Astrocyte (in vitro differentiated cells and primary cell): ENCODE measurements around the gene RAB31. TPM values are rescaled to one million over a fixed set of nuclear protein-coding genes. Genes with fewer than 3 reads are reported as not detected.

Experiments used
- DNase-seq: peaks from one replicate; pipeline ENCODE4 v3.0.0-alpha.2; 2010; ENCODE audit warnings: low read depth
- FAIRE-seq: peaks from 2 replicates; lab custom pipeline; 2011; peaks lifted over from hg19 to GRCh38; lab: Jason Lieb, UNC
- H2AFZ ChIP-seq: 2 replicates; pipeline ENCODE4 v1.6.0; 2012; ENCODE audit warnings: low read depth, low read length, inconsistent platforms
- H3K27ac ChIP-seq: 2 replicates; pipeline ENCODE4 v1.5.1; 2011; ENCODE audit warnings: low read depth, low read length, inconsistent platforms
- H3K27me3 ChIP-seq: 2 replicates; pipeline ENCODE4 v1.6.0; 2011; ENCODE audit warnings: low read length, inconsistent platforms; ENCODE audit not compliant: insufficient read depth
- H3K36me3 ChIP-seq: 2 replicates; pipeline ENCODE4 v1.5.1; 2011; ENCODE audit warnings: low read length, inconsistent platforms; ENCODE audit not compliant: insufficient read depth
- H3K4me1 ChIP-seq: 2 replicates; pipeline ENCODE4 v1.5.1; 2011; ENCODE audit warnings: low read length, inconsistent platforms; ENCODE audit not compliant: insufficient read depth
- H3K4me2 ChIP-seq: 2 replicates; pipeline ENCODE4 v1.6.0; 2012; ENCODE audit warnings: low read length, inconsistent platforms
- H3K4me3 ChIP-seq: 2 replicates; pipeline ENCODE4 v1.5.1; 2011; ENCODE audit warnings: low read depth, mild to moderate bottlenecking, low read length, inconsistent platforms; ENCODE audit not compliant: insufficient read depth
- H3K79me2 ChIP-seq: 2 replicates; pipeline ENCODE4 v1.6.0; 2012; ENCODE audit warnings: mild to moderate bottlenecking, low read length, inconsistent platforms; ENCODE audit not compliant: insufficient read depth
- H3K9ac ChIP-seq: 2 replicates; pipeline ENCODE4 v1.6.0; 2012; ENCODE audit warnings: mild to moderate bottlenecking, low read length, inconsistent platforms
- H3K9me3 ChIP-seq: 2 replicates; pipeline ENCODE4 v1.5.1; 2012; ENCODE audit warnings: low read depth, mild to moderate bottlenecking, low read length, inconsistent platforms; ENCODE audit not compliant: insufficient read depth
- H4K20me1 ChIP-seq: 2 replicates; pipeline ENCODE4 v1.6.0; 2012; ENCODE audit warnings: low read length, inconsistent platforms; ENCODE audit not compliant: insufficient read depth
- H3K27ac Mint-ChIP-seq: one replicate; pipeline ENCODE4 v1.8.0; 2021; ENCODE audit warnings: mild to moderate bottlenecking, mixed read lengths; ENCODE audit not compliant: unreplicated experiment
- H3K27me3 Mint-ChIP-seq: one replicate; pipeline ENCODE4 v1.8.0; 2021; ENCODE audit warnings: low read depth, mixed read lengths; ENCODE audit not compliant: unreplicated experiment
- H3K36me3 Mint-ChIP-seq: one replicate; pipeline ENCODE4 v1.8.0; 2021; ENCODE audit warnings: low read depth, mixed read lengths; ENCODE audit not compliant: unreplicated experiment
- H3K4me1 Mint-ChIP-seq: one replicate; pipeline ENCODE4 v1.8.0; 2021; ENCODE audit warnings: low read depth, mixed read lengths; ENCODE audit not compliant: unreplicated experiment
- H3K4me3 Mint-ChIP-seq: one replicate; pipeline ENCODE4 v1.8.0; 2021; ENCODE audit warnings: mild to moderate bottlenecking, moderate library complexity, mixed read lengths; ENCODE audit not compliant: unreplicated experiment
- H3K9me3 Mint-ChIP-seq: one replicate; pipeline ENCODE4 v1.8.0; 2021; ENCODE audit warnings: mild to moderate bottlenecking, mixed read lengths; ENCODE audit not compliant: unreplicated experiment
- CTCF ChIP-seq: IDR thresholded peaks from 2 replicates; pipeline ENCODE4 v1.5.1; 2011; ENCODE audit warnings: low read depth, mild to moderate bottlenecking, inconsistent platforms, low read length, moderate library complexity; ENCODE audit not compliant: insufficient read depth
- EZH2 ChIP-seq: IDR thresholded peaks from 2 replicates; pipeline ENCODE4 v1.6.1; 2012; ENCODE audit warnings: mild to moderate bottlenecking, low read length, inconsistent platforms; ENCODE audit not compliant: insufficient read depth
- total RNA-seq: library from RNA; stranded (reverse); gene quantifications from 2 replicates; pipeline ENCODE4 v1.2.1, GENCODE V29; 2021

Gene RAB31
- total RNA-seq, 1 donor from 2014 or later = 100 TPM

- Histone ChIP-seq H3K9me3 (no peaks in the 10 kb centered on the region), H3K4me2 (no peak overlapping the region), H3K79me2 (peaks cover 46% of the 10 kb centered on the region), H3K4me1 (peaks cover 53% of the 10 kb centered on the region), H3K27ac (no peak overlapping the region), H3K27me3 (no peaks in the 10 kb centered on the region), H4K20me1 (peaks cover 17% of the 10 kb centered on the region), H2AFZ (no peak overlapping the region), H3K9ac (no peak overlapping the region), H3K36me3 (no peaks in the 10 kb centered on the region), H3K4me3 (no peak overlapping the region)
- H3K27me3 Mint-ChIP-seq = no peaks in the 10 kb centered on the region
- no peak overlapping the region for H3K27ac Mint-ChIP-seq
- H3K9me3 Mint-ChIP-seq = no peaks in the 10 kb centered on the region
- DNase-seq = no peak
- H3K4me3 Mint-ChIP-seq = peak overlapping the region; percentile 21
- TF ChIP-seq EZH2 (no peak), CTCF (no peak)
- H3K36me3 Mint-ChIP-seq = peaks cover 6% of the 10 kb centered on the region
- FAIRE-seq = no peak
- peaks cover 54% of the 10 kb centered on the region for H3K4me1 Mint-ChIP-seq
Measured at GRCh38 chr18:9740071-9740470, 32.0 kb downstream of the RAB31 start.

- Histone ChIP-seq H3K36me3 (no peaks in the 10 kb centered on the region), H3K4me1 (peaks cover 53% of the 10 kb centered on the region), H3K79me2 (peaks cover 37% of the 10 kb centered on the region), H4K20me1 (peaks cover 9% of the 10 kb centered on the region), H3K27ac (peak overlapping the region; percentile 93), H3K4me2 (peak overlapping the region; percentile 77), H3K9me3 (no peaks in the 10 kb centered on the region), H3K27me3 (no peaks in the 10 kb centered on the region), H3K4me3 (no peak overlapping the region), H3K9ac (peak overlapping the region; percentile 71), H2AFZ (no peak overlapping the region)
- Mint-ChIP-seq H3K27me3 (no peaks in the 10 kb centered on the region), H3K27ac (no peak overlapping the region), H3K4me3 (no peak overlapping the region), H3K9me3 (no peaks in the 10 kb centered on the region), H3K4me1 (peaks cover 50% of the 10 kb centered on the region), H3K36me3 (peaks cover 5% of the 10 kb centered on the region)
- TF ChIP-seq EZH2 (no peak), CTCF (no peak)
- DNase-seq = no peak
- FAIRE-seq = no peak
Measured at GRCh38 chr18:9741406-9741792, 33.3 kb downstream of the RAB31 start.

- peaks cover 36% of the 10 kb centered on the region for H3K79me2 ChIP-seq
- no peaks in the 10 kb centered on the region for H3K27me3 ChIP-seq
- H3K9ac ChIP-seq = peak overlapping the region; percentile 71
- no peaks in the 10 kb centered on the region for H3K27me3 Mint-ChIP-seq
- H3K9me3 Mint-ChIP-seq = no peaks in the 10 kb centered on the region
- peak overlapping the region; percentile 93 for H3K27ac ChIP-seq
- peaks cover 5% of the 10 kb centered on the region for H3K36me3 Mint-ChIP-seq
- peaks cover 9% of the 10 kb centered on the region for H4K20me1 ChIP-seq
- FAIRE-seq (no peak), DNase-seq (no peak)
- no peaks in the 10 kb centered on the region for H3K36me3 ChIP-seq
- TF ChIP-seq CTCF = no peak
- no peak for TF ChIP-seq EZH2
- peak overlapping the region; percentile 99 for H3K27ac Mint-ChIP-seq
- no peaks in the 10 kb centered on the region for H3K9me3 ChIP-seq
- peaks cover 50% of the 10 kb centered on the region for H3K4me1 ChIP-seq
- peak overlapping the region; percentile 48 for H2AFZ ChIP-seq
- H3K4me3 Mint-ChIP-seq = peak overlapping the region; percentile 50
- peaks cover 50% of the 10 kb centered on the region for H3K4me1 Mint-ChIP-seq
- H3K4me2 ChIP-seq = peak overlapping the region; percentile 77
- no peak overlapping the region for H3K4me3 ChIP-seq
Measured at GRCh38 chr18:9741793-9742523, 33.9 kb downstream of the RAB31 start.
